Middle frontal gyrus (tissue), 1 donor: Measurements from ENCODE around the gene YPEL1.
"Not testable (repeated sequence)": the region's sequence is repeated elsewhere in the genome, so short reads cannot be mapped to it uniquely, and the experiment has no call there.

Experiments
- DNase-seq: peaks from one replicate; pipeline ENCODE4 v3.0.0-alpha.2; 2015; ENCODE audit warnings: low spot score; ENCODE audit errors: extremely low spot score

Gene YPEL1

DNA sequence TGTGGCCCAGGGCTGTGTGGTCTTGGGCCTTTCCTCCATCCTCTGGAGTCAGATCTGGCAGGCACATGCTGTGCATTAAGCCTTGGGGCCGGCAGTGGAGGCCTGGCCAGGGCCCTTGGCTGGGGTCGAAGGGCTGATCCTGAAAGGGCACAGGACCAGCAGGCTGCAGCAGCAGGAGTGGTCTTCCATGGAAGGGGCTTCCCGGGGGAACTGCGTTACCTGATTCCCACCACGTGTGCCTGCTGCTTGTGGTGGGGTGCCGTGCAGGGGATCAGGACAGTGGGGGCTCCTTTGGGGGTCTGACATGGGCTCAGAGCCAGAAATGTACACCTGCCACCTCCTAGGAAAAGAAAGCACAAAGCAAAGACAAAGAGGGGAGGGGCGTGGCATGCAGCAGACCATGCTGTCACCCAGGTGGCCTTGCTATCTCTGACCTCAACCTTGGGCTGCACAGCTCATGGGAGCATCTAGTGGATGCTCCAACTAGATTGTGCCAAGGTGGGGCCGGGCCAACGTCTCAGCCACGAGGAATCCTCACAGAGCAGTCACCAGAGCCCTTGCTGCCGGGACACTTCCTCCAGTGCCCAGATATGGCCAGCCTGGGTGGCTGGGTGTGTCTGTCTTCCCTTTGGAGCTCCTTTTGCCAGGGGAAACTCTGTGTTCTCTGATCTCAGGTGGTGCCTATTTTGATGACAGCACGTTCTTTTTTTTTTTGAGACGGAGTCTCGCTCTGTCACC is 17.9 kb upstream of the YPEL1 start:
- DNase-seq = no peak

GRCh38 chr22:21752276-21752675 is 16.7 kb upstream of the YPEL1 start:
- no peak for DNase-seq

GRCh38 chr22:21745948-21746347 is 10.4 kb upstream of the YPEL1 start:
- no peak for DNase-seq

DNA sequence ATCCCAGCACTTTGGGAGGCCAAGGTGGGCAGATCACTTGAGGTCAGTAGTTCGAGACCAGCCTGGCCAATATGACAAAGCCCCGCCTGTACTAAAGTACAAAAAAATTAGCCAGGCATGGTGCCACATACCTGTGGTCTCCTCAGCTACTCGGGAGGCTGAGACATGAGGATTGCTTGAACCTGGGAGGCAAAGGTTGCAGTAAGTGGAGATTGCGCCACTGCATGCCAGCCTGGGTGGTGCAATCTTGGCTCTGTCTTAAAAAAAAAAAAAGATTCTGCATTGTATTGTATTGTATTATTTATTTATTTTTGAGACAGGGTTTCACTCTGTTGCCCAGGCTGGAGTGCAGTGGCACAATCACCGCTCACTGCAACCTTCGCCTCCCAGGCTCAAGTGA is 9.3 kb upstream of the YPEL1 start:
- DNase-seq = not testable (repeated sequence)

- no peak for DNase-seq
Measured at GRCh38 chr22:21741790-21742189, 6.2 kb upstream of the YPEL1 start.

- no peak for DNase-seq
Measured at GRCh38 chr22:21741059-21741458, 5.5 kb upstream of the YPEL1 start.

DNA sequence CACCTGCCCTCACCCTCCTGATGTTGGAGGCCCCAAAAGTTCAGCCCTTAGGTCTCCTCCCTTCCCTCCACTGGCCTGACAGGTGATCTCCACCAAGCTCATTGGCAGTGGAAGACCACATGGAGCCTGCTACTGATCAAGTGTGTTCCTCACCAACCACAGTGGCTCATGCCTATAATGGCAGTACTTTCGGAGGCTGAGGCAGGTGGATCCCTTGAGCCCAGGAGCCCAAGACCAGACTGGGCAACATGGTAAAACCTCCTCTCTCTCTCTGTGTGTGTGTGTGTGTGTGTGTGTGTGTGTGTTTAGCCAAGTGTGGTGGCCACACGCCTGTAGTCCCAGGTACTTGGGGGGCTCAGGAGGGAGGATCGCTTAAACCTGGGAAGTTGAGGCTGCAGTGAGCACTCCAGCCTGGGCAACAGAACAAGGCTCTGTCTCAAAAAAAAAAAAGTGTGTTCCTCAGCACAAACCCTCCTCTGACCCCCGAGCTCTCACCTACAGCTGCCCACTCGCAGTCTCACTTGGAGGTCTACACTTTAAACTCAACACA is 4.3 kb upstream of the YPEL1 start:
- DNase-seq = no peak

- DNase-seq = no peak
Measured at GRCh38 chr22:21738966-21739365, 3.4 kb upstream of the YPEL1 start.

GRCh38 chr22:21738081-21738480 is 2.5 kb upstream of the YPEL1 start:
- no peak for DNase-seq

GRCh38 chr22:21736948-21737347 is 1.4 kb upstream of the YPEL1 start:
- no peak for DNase-seq

GRCh38 chr22:21736084-21736642 is 569 bp upstream of the YPEL1 start:
- DNase-seq = no peak

GRCh38 chr22:21734540-21735199 is 924 bp downstream of the YPEL1 start:
- DNase-seq = no peak

DNA sequence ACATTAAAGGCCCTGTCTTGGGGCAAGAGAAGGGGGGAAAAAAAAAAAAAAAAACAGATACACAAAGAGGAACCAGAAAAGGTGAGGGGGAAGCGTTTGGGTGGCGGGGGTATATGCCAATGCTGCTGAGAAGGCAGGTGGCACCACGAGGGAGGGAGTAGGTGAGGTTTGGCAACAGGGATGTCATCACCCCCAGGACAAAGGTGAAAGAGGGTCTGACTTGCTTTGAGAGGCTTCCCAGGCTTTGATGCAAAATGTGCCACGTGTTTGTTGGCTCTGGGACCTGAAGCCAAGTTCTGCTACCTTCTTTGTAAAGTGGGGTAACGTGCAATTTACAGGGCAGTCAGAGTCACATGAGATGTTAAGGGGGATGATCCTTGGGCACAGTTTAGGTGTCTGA is 4.1 kb downstream of the YPEL1 start:
- no peak for DNase-seq

- no peak for DNase-seq
Measured at GRCh38 chr22:21730535-21731308, 4.9 kb downstream of the YPEL1 start.

DNA sequence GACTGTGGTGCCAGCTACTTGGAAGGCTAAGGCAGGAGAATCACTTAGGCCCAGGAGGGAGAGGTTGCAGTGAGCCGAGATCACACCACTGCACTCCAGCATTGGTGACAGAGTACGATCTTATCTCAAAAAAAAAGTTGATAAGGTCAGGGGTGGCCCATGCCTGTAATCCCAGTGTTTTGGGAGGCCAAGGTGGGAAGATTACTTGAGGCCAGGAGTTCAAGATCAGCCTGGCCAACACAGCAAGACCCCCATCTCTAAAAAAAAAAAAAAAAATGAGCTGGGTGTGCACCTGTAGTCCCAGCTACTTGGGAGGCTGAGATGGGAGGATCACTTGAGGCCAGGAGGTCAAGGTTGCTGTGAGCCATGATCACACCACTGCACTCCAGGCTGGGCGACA is 6.4 kb downstream of the YPEL1 start:
- DNase-seq = not testable (repeated sequence)

DNA sequence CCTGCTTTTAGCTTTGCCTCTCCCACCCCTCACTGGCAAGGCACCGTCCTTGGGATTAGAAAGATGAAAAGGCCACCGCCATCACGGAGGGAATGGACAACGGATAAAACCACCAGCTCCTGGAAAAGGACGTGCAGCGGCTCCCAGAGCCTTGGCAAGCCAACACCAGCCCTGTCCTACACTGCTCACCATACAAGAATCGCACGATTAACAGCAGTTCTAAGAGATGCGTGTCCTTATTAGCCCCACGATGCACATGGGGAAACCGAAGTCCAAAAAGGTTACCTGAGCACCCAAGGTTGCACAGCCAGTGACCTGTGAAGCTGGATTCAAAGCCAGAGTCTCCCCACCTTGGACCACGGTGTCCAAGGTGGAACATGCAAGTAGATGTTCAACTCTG is 7.3 kb downstream of the YPEL1 start:
- DNase-seq = no peak

- DNase-seq = no peak
Measured at GRCh38 chr22:21727768-21728167, 7.8 kb downstream of the YPEL1 start.

DNA sequence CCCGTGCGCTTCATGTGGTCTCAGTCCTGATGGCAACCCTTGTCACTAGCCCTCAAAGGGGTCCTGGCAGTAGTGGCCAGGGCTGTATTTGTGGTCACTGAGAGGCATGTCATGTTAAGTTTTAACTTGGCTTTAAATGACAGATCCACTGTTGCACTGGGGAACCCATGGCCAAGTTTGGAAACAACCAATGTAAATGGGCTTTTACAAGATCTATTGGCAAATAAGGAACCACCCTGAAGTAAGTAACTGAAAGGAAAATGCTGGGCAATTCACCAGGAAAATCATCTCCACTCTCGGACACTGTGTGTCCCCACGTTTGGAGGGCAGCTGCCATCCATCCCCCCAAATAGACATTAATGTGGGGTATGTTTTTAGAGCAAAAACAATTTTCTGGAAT is 8.4 kb downstream of the YPEL1 start:
- no peak for DNase-seq

DNA sequence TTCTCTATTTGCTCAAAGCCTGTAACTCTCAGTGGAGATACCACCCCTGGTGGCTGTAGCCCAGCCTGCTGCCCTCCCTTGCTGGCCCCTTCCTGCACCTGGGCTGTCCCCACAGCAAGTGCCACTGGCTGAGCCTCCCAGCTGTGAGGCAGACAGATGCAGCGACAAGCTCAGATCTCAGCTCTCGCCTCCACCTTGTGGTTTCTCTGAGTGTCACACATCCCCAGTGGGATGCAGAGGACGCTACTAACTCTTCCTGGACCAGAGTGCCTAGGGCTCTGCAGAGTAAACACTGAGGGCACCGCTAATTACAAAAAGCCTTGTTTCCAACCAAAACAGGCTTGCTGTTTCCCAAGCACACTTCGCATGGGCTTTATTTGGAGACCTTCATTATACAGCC is 8.9 kb downstream of the YPEL1 start:
- DNase-seq = no peak

DNA sequence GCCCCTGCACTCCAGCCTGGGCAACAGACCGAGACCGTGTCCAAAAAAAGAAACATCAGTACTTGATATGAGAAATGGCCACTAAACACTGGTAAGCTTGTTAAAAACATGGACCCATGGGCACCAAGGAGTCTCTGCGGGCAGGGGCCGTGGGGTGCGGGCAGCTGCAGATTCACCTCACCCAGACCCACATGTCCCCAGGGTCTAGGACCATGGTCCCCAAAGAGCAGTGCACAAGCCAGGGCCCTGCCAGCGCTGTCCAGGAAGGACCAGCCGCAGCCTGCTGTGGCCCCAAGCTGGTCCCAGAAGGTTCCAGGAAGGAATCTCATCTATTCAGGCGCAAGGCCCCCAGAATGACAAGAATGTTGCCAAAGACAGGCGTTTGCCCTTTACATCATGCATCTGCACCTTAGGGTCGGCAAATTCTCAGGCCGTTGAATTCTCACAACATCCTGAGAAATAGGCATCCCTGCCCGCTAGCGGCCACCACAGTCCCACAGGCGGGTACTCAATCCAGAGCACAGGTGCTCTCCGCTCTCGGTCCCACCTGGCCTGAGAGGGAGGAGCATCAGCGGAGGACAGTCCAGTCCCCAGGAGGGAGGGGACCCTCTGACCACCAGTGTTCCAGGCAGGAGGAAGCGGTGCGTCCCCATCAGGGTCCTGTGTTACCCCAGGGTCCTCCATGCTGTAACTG is 9.5 kb downstream of the YPEL1 start:
- DNase-seq = no peak

- DNase-seq = not testable (repeated sequence)
Measured at GRCh38 chr22:21724496-21724895, 11.1 kb downstream of the YPEL1 start.
